Prostate gland (tissue), 2 donors: ENCODE results near the gene PDZRN3.

Experiments used
- POLR2A ChIP-seq: fragments of 450-650 bp; IDR thresholded peaks from one replicate; pipeline ENCODE4 v1.6.1; 2016; ENCODE audit warnings: antibody characterized with exemption, mild to moderate bottlenecking
- TF ChIP-seq, protein P1 (sequence below), 4 experiments: fragments of 200-600 bp in 2 of 4; fragments of 450-650 bp in 2 of 4; sonication (generic) in 2 of 4; IDR thresholded peaks; 1 replicate in 3 of 4; 2 replicates in 1 of 4; pipeline ENCODE4 v1.5.1; 2016 to 2019; ENCODE audit warnings: antibody characterized with exemption in 4 of 4, mild to moderate bottlenecking in 2 of 4, moderate library complexity in 2 of 4

GRCh38 chr3:73363093-73363492 lies 261.6 kb downstream of the PDZRN3 start:
- TF ChIP-seq, protein P1, sequence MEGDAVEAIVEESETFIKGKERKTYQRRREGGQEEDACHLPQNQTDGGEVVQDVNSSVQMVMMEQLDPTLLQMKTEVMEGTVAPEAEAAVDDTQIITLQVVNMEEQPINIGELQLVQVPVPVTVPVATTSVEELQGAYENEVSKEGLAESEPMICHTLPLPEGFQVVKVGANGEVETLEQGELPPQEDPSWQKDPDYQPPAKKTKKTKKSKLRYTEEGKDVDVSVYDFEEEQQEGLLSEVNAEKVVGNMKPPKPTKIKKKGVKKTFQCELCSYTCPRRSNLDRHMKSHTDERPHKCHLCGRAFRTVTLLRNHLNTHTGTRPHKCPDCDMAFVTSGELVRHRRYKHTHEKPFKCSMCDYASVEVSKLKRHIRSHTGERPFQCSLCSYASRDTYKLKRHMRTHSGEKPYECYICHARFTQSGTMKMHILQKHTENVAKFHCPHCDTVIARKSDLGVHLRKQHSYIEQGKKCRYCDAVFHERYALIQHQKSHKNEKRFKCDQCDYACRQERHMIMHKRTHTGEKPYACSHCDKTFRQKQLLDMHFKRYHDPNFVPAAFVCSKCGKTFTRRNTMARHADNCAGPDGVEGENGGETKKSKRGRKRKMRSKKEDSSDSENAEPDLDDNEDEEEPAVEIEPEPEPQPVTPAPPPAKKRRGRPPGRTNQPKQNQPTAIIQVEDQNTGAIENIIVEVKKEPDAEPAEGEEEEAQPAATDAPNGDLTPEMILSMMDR (IDR thresholded peaks at IDR 0.05): no peak
- no peak for TF ChIP-seq POLR2A
